Ishikawa (cell line): ENCODE data around the gene TAGLN.

Experiments
- CEBPB ChIP-seq: IDR thresholded peaks from 2 replicates; pipeline ENCODE4 v1.6.1; 2012
- CREB1 ChIP-seq: IDR thresholded peaks from 2 replicates; pipeline ENCODE4 v1.6.1; 2012; ENCODE audit warnings: low read depth
- EGR1 ChIP-seq: IDR thresholded peaks from 2 replicates; pipeline ENCODE4 v1.6.1; 2012
- EP300 ChIP-seq: IDR thresholded peaks from 2 replicates; pipeline ENCODE4 v1.6.1; 2012; ENCODE audit warnings: borderline replicate concordance
- FOXM1 ChIP-seq: IDR thresholded peaks from 2 replicates; pipeline ENCODE4 v1.6.1; 2012; ENCODE audit warnings: low read depth, borderline replicate concordance
- MAX ChIP-seq: IDR thresholded peaks from 2 replicates; pipeline ENCODE4 v1.6.1; 2012
- NFIC ChIP-seq: IDR thresholded peaks from 2 replicates; pipeline ENCODE4 v1.6.1; 2012
- RAD21 ChIP-seq: IDR thresholded peaks from 2 replicates; pipeline ENCODE4 v1.6.1; 2012; ENCODE audit warnings: low read depth
- REST ChIP-seq: IDR thresholded peaks from 2 replicates; pipeline ENCODE4 v1.6.1; 2012; ENCODE audit warnings: low read depth, mild to moderate bottlenecking
- TAF1 ChIP-seq: IDR thresholded peaks from 2 replicates; pipeline ENCODE4 v1.6.1; 2012; ENCODE audit warnings: low read depth, mild to moderate bottlenecking
- TCF12 ChIP-seq: IDR thresholded peaks from 2 replicates; pipeline ENCODE4 v1.6.1; 2012; ENCODE audit warnings: low read depth
- TEAD4 ChIP-seq: IDR thresholded peaks from 2 replicates; pipeline ENCODE4 v1.6.1; 2012
- USF1 ChIP-seq: IDR thresholded peaks from 2 replicates; pipeline ENCODE4 v1.6.1; 2012
- YY1 ChIP-seq: IDR thresholded peaks from 2 replicates; pipeline ENCODE4 v1.6.1; 2012; ENCODE audit warnings: low read depth
- ZBTB7A ChIP-seq: IDR thresholded peaks from 2 replicates; pipeline ENCODE4 v1.6.1; 2012; ENCODE audit warnings: low read depth

TAGLN gene

GRCh38 chr11:117177534-117178209, 21.5 kb upstream of the TAGLN start:
- TF ChIP-seq TCF12 (no peak), FOXM1 (no peak), CEBPB (no peak), RAD21 (no peak), YY1 (no peak), MAX (no peak), TAF1 (no peak), CREB1 (no peak), USF1 (no peak)

- TF ChIP-seq EGR1 (peak; percentile 14; the same call in 1 of the 2 replicates), TAF1 (peak; percentile 51; the same call in 1 of the 2 replicates), TCF12 (no peak), USF1 (no peak), NFIC (no peak), EP300 (peak; percentile 37; the same call in 1 of the 2 replicates), CEBPB (no peak), MAX (peak; percentile 98), RAD21 (no peak), YY1 (peak; percentile 37; the same call in 1 of the 2 replicates), TEAD4 (no peak; the same call in 1 of the 2 replicates), CREB1 (peak; percentile 74), REST (no peak), FOXM1 (no peak; the same call in 1 of the 2 replicates), ZBTB7A (peak; percentile 80; the same call in 1 of the 2 replicates)
Measured at GRCh38 chr11:117178210-117179034, 20.7 kb upstream of the TAGLN start, which contains the start of gene SIDT2. Gene SIDT2, plus strand, starts transcription at chr11:117178743. Its CDS starts 521 bp downstream, at chr11:117179264.

GRCh38 chr11:117179048-117179999, 19.8 kb upstream of the TAGLN start:
- TF ChIP-seq YY1 (0 out of 2 replicates have a peak, but pooled peaks have one; percentile 37), EGR1 (no peak)

- no peak for TF ChIP-seq CREB1
- TF ChIP-seq REST: no peak
- TF ChIP-seq MAX: no peak
- no peak for TF ChIP-seq RAD21
- TF ChIP-seq TEAD4: no peak
- no peak for TF ChIP-seq USF1
- no peak for TF ChIP-seq EGR1
- TF ChIP-seq YY1: no peak
- TF ChIP-seq NFIC: no peak
- no peak for TF ChIP-seq EP300
- TF ChIP-seq CEBPB: no peak
- TF ChIP-seq FOXM1: no peak
- TF ChIP-seq TCF12: no peak
- no peak for TF ChIP-seq ZBTB7A
- TF ChIP-seq TAF1: no peak
Measured at GRCh38 chr11:117180020-117180419, 19.1 kb upstream of the TAGLN start.
